Adrenal gland (tissue), 12 donors: ENCODE data around the gene LRP8. TPM values are rescaled to one million over a fixed set of nuclear protein-coding genes. Genes with fewer than 3 reads are reported as not detected.

Source experiments
- DNase-seq, 7 donors: peaks; one replicate each; pipeline ENCODE4 v3.0.0-alpha.2; 2019 to 2020
- H3K27ac ChIP-seq, 5 donors: fragments of 200-600 bp; sonication (generic) in 4 of 5; 1 replicate in 3 of 5; 2 replicates in 2 of 5; pipeline versions ENCODE4 v1.5.1 to v1.8.0; 2016 to 2020; ENCODE audit warnings: mild to moderate bottlenecking in 1 of 5
- H3K27me3 ChIP-seq: fragments of 200-600 bp; 2 replicates; pipeline ENCODE4 v1.8.0; 2021
- H3K36me3 ChIP-seq, 2 donors: fragments of 200-600 bp; replicated peaks in 1 of 2; 1 replicate in 1 of 2; 2 replicates in 1 of 2; pipeline versions ENCODE4 v1.5.1 to v1.8.0; 2018 to 2022
- H3K4me1 ChIP-seq, 2 donors: fragments of 200-600 bp; replicated peaks in 1 of 2; 1 replicate in 1 of 2; 2 replicates in 1 of 2; pipeline versions ENCODE4 v1.5.1 to v1.8.0; 2018 to 2021
- H3K4me3 ChIP-seq, 4 donors: fragments of 200-600 bp; sonication (generic) in 3 of 4; one replicate each; pipeline ENCODE4 v1.5.1; 2016 to 2018
- H3K9me3 ChIP-seq, 3 donors: fragments of 200-600 bp; sonication (generic) in 1 of 3; replicated peaks in 1 of 3; 1 replicate in 2 of 3; 2 replicates in 1 of 3; pipeline versions ENCODE4 v1.5.1 to v1.8.0; 2016 to 2021
- CTCF ChIP-seq, 6 experiments: fragments of 450-650 bp in 4 of 6; fragments of 200-600 bp in 2 of 6; sonication (generic) in 1 of 6; IDR thresholded peaks; 1 replicate in 5 of 6; 2 replicates in 1 of 6; pipeline versions ENCODE4 v1.5.1 to v1.8.0; 2016 to 2021; ENCODE audit warnings: antibody characterized with exemption in 6 of 6, mild to moderate bottlenecking in 2 of 6, moderate library complexity in 1 of 6
- POLR2A ChIP-seq, 2 donors: fragments of 450-650 bp; IDR thresholded peaks; one replicate each; pipeline ENCODE4 v1.6.1; 2017; ENCODE audit warnings: antibody characterized with exemption in 2 of 2, mild to moderate bottlenecking in 2 of 2, moderate library complexity in 1 of 2
- WGBS, 4 donors: extraction: QIAGEN DNeasy Blood & Tissue Kit in 2 of 4; methylation state at CpG; one replicate each; pipeline versions ENCODE4 v1.1.5 to v1.1.7; 2013 to 2017; 5-methylcytosine and 5-hydroxymethylcytosine counted together
- intact Hi-C, 2 donors: fragments of 100-400 bp; cut with DNase I; formaldehyde crosslinking; loops; one replicate each; pipeline versions ENCODE4 v1.14.1 to v1.15.0; 2022 to 2023
- polyA plus RNA-seq, 3 donors: library from polyadenylated mRNA; stranded (reverse); fragments of 200-250 nt in 2 of 3; fragments of 350-450 nt in 1 of 3; fragmentation: Illumina TruSeq in 1 of 3; extraction: RNeasy Lipid Tissue Mini Kit (QIAGEN cat#74804) in 1 of 3; gene quantifications; one replicate each; pipeline ENCODE4 v1.2.3, GENCODE V29; 2013 to 2014
- total RNA-seq, 9 donors: library from RNA; depleted of rRNA in 4 of 9; stranded (reverse); fragments of >200 nt in 4 of 9; fragments of 120-200 nt in 1 of 9; fragmentation: NEBNext Ultra II Directional in 1 of 9; extraction: Animal tissue kit (Norgen Biotek cat#: 25700) in 1 of 9; gene quantifications; one replicate each; pipeline versions ENCODE4 v1.1.0 to v1.2.4, GENCODE V29; 2013 to 2023
- donor health status: healthy with polysubstance abuse.
- donor health status: Bipolar disorder and iron deficiency.
- donor health status: DM: yes; HTN: yes; CAD: no.
- donor health status: DM: no; HTN: no; CAD: no.
- donor health status: DM: no; HTN: no; CAD: no.
- donor health status: DM: yes; HTN: yes; CAD: no.

The LRP8 gene
- total and polyA plus RNA-seq, 12 donors: 0.64 to 7.6 (median 2.7) TPM

GRCh38 chr1:53281133-53281532, 46.7 kb downstream of the LRP8 start:
- 84 to 97% (median 90%) methylated on average over 6 to 9 of the region's 9 CpGs for WGBS, 4 donors
- intact Hi-C loops: no loop called here
- TF ChIP-seq CTCF (IDR thresholded peaks at IDR 0.05): no peak
- no peak for TF ChIP-seq POLR2A (IDR thresholded peaks at IDR 0.05)
- no peak for DNase-seq
- Histone ChIP-seq H3K27me3 (no peaks in the 10 kb centered on the region), H3K4me3 (no peak overlapping the region), H3K36me3 (no peaks in the 10 kb centered on the region), H3K27ac (no peak overlapping the region), H3K4me1 (no peaks in the 10 kb centered on the region), H3K9me3 (no peaks in the 10 kb centered on the region)

- no peak overlapping the region for H3K4me3 ChIP-seq
- intact Hi-C loops: no loop called here
- no peaks in the 10 kb centered on the region for H3K4me1 ChIP-seq
- TF ChIP-seq CTCF (IDR thresholded peaks at IDR 0.05) (no peak), POLR2A (IDR thresholded peaks at IDR 0.05) (no peak)
- H3K27ac ChIP-seq: no peak overlapping the region
- H3K36me3 ChIP-seq: no peaks in the 10 kb centered on the region
- DNase-seq: no peak
- H3K27me3 ChIP-seq: no peaks in the 10 kb centered on the region
- H3K9me3 ChIP-seq: no peaks in the 10 kb centered on the region
- 89 to 93% (median 93%) methylated on average over 8 of the region's 8 CpGs for WGBS, 4 donors
Measured at GRCh38 chr1:53280496-53280895, 47.4 kb downstream of the LRP8 start.

GRCh38 chr1:53279296-53280200, 48.3 kb downstream of the LRP8 start:
- no peak for DNase-seq
- no peak for TF ChIP-seq CTCF (IDR thresholded peaks at IDR 0.05)
- TF ChIP-seq POLR2A (IDR thresholded peaks at IDR 0.05): no peak
- Histone ChIP-seq H3K27me3 (no peaks in the 10 kb centered on the region), H3K27ac (no peak overlapping the region), H3K9me3 (no peaks in the 10 kb centered on the region), H3K4me3 (no peak overlapping the region), H3K36me3 (no peaks in the 10 kb centered on the region), H3K4me1 (no peaks in the 10 kb centered on the region)
- 73 to 85% (median 79%) methylated on average over 9 to 14 of the region's 14 CpGs for WGBS, 4 donors
- intact Hi-C loops: loop anchor here (1.0 to 2.0 kb wide), 2 partner anchors 113 to 115 kb away; no protein-coding TSS in a partner anchor

- no peaks in the 10 kb centered on the region for H3K27me3 ChIP-seq
- H3K27ac ChIP-seq: no peak overlapping the region
- TF ChIP-seq CTCF (IDR thresholded peaks at IDR 0.05) (peak; percentile 76 to 97 (median 90)), POLR2A (IDR thresholded peaks at IDR 0.05) (no peak)
- intact Hi-C loops: loop anchor here in 1 of 2 donors (2.0 kb wide), 1 partner anchor 114 kb away; no protein-coding TSS in a partner anchor
- 13 to 17% (median 16%) methylated on average over 8 of the region's 8 CpGs for WGBS, 4 donors
- no peaks in the 10 kb centered on the region for H3K36me3 ChIP-seq
- peak; percentile 36 to 80 (median 62) for DNase-seq
- no peak overlapping the region for H3K4me3 ChIP-seq
- no peaks in the 10 kb centered on the region for H3K4me1 ChIP-seq
- no peaks in the 10 kb centered on the region for H3K9me3 ChIP-seq
Measured at GRCh38 chr1:53278298-53278725, 49.6 kb downstream of the LRP8 start.
